SH-SY5Y (cell line): ENCODE results near the gene THRSP.

Source experiments
- GATA2 ChIP-seq: IDR thresholded peaks from 2 replicates; pipeline ENCODE4 v1.6.1; 2011; ENCODE audit warnings: mild to moderate bottlenecking, low read depth, low read length
- GATA3 ChIP-seq: IDR thresholded peaks from 2 replicates; pipeline ENCODE4 v1.6.1; 2011; ENCODE audit warnings: low read depth, mild to moderate bottlenecking, low read length, moderate library complexity

The THRSP gene

GRCh38 chr11:78099666-78100065 is 36.0 kb downstream of the THRSP start:
- TF ChIP-seq GATA3, result no peak

GRCh38 chr11:78100261-78100660 is 36.6 kb downstream of the THRSP start:
- TF ChIP-seq GATA3 (no peak), GATA2 (no peak)

- TF ChIP-seq GATA2 (no peak), GATA3 (no peak)
Observed at GRCh38 chr11:78100676-78101472, 37.2 kb downstream of the THRSP start.

- no peak for TF ChIP-seq GATA3
- no peak for TF ChIP-seq GATA2
Observed at GRCh38 chr11:78109081-78110015, 45.7 kb downstream of the THRSP start.

- TF ChIP-seq GATA3, result no peak
- TF ChIP-seq GATA2, result no peak
Observed at GRCh38 chr11:78110351-78110750, 46.7 kb downstream of the THRSP start.

GRCh38 chr11:78110830-78111229 is 47.2 kb downstream of the THRSP start:
- no peak for TF ChIP-seq GATA3
- no peak for TF ChIP-seq GATA2

GRCh38 chr11:78111298-78111697 is 47.6 kb downstream of the THRSP start:
- no peak for TF ChIP-seq GATA3
- TF ChIP-seq GATA2, result no peak

GRCh38 chr11:78112582-78113275 is 49.1 kb downstream of the THRSP start:
- TF ChIP-seq GATA2 (no peak), GATA3 (no peak)
